PC-9 (cell line): ENCODE results near the gene ZNF462. TPM values are rescaled to one million over a fixed set of nuclear protein-coding genes. Genes with fewer than 3 reads are reported as not detected.

Experiments used
- BruUV-seq: library from RNA; stranded (reverse); fragments of 400-500 nt; replicated peaks from 2 replicates; lab custom pipeline; 2021; lab: Mats Ljungman, UMichigan
- CTCF ChIA-PET: fragments of 300-600 bp; sonication (Branson Sonifier 250); formaldehyde crosslinking; loops from one replicate; lab custom pipeline; 2022; ENCODE audit warnings: antibody characterized with exemption; lab: Charles Lee
- POLR2A ChIA-PET: fragments of 300-600 bp; sonication (Branson Sonifier 250); formaldehyde crosslinking; loops from one replicate; lab custom pipeline; 2022; ENCODE audit warnings: antibody characterized with exemption; ENCODE audit not compliant: unreplicated experiment; lab: Charles Lee
- DNase-seq, 2 experiments: peaks; one replicate each; pipeline versions ENCODE4 v3.0.0 to v3.0.0-alpha.2; 2015 to 2022; ENCODE audit warnings: mixed read lengths in 1 of 2
- H2AFZ ChIP-seq: fragments of 200-600 bp; sonication (generic); 2 replicates; pipeline ENCODE4 v1.8.1; 2017; ENCODE audit warnings: antibody characterized with exemption
- H3F3A ChIP-seq: fragments of 200-600 bp; sonication (generic); 2 replicates; pipeline ENCODE4 v1.8.1; 2017; ENCODE audit warnings: antibody characterized with exemption, mild to moderate bottlenecking, low read depth; ENCODE audit not compliant: insufficient read depth
- H3K27ac ChIP-seq: fragments of 200-600 bp; sonication (generic); 2 replicates; pipeline ENCODE4 v1.6.1; 2016; ENCODE audit warnings: mixed run types
- H3K27me3 ChIP-seq: fragments of 200-600 bp; sonication (generic); 2 replicates; pipeline ENCODE4 v1.6.1; 2016; ENCODE audit warnings: low read depth, mixed run types; ENCODE audit not compliant: insufficient read depth
- H3K36me3 ChIP-seq: fragments of 200-600 bp; sonication (generic); 2 replicates; pipeline ENCODE4 v1.6.1; 2016; ENCODE audit warnings: low read depth, mixed run types
- H3K4me1 ChIP-seq: fragments of 200-600 bp; sonication (generic); replicated peaks from 2 replicates; pipeline ENCODE4 v1.6.1; 2016; ENCODE audit warnings: mixed run types; ENCODE audit not compliant: insufficient read depth
- H3K4me2 ChIP-seq: fragments of 200-600 bp; sonication (generic); 2 replicates; pipeline ENCODE4 v1.6.1; 2017; ENCODE audit warnings: mixed run types
- H3K4me3 ChIP-seq: fragments of 200-600 bp; sonication (generic); 2 replicates; pipeline ENCODE4 v1.6.1; 2016; ENCODE audit warnings: mixed run types
- H3K79me2 ChIP-seq: fragments of 200-600 bp; sonication (generic); 2 replicates; pipeline ENCODE4 v1.6.1; 2017; ENCODE audit warnings: low read depth, mixed run types
- H3K9me2 ChIP-seq: fragments of 200-600 bp; sonication (generic); 2 replicates; pipeline ENCODE4 v1.8.1; 2017; ENCODE audit warnings: mild to moderate bottlenecking; ENCODE audit not compliant: insufficient read depth
- H3K9me3 ChIP-seq: fragments of 200-600 bp; sonication (generic); 2 replicates; pipeline ENCODE4 v1.8.1; 2016; ENCODE audit warnings: low read depth; ENCODE audit not compliant: insufficient read depth
- H4K20me1 ChIP-seq: fragments of 200-600 bp; sonication (generic); 2 replicates; pipeline ENCODE4 v1.8.1; 2017; ENCODE audit not compliant: insufficient read depth
- EZH2 ChIP-seq: fragments of 200-600 bp; sonication (generic); IDR thresholded peaks from 2 replicates; pipeline ENCODE4 v1.8.0; 2017; ENCODE audit warnings: antibody characterized with exemption, low read depth
- intact Hi-C: fragments of 100-400 bp; cut with micrococcal nuclease; formaldehyde crosslinking; loops from one replicate; pipeline ENCODE4 v1.10.0; 2022; ENCODE audit not compliant: unreplicated experiment
- total RNA-seq: library from RNA; stranded (reverse); gene quantifications from 2 replicates; pipeline ENCODE4 v1.2.3, GENCODE V29; 2021
- TF ChIP-seq, protein P1 (sequence below): fragments of 200-600 bp; sonication (generic); conservative IDR thresholded peaks from 2 replicates; pipeline ENCODE4 v1.6.1; 2017; ENCODE audit warnings: mixed run types, antibody characterized with exemption, mild to moderate bottlenecking, moderate library complexity

ZNF462 gene
- total RNA-seq, 1 experiment from 2014 or later: 4.8 TPM

DNA sequence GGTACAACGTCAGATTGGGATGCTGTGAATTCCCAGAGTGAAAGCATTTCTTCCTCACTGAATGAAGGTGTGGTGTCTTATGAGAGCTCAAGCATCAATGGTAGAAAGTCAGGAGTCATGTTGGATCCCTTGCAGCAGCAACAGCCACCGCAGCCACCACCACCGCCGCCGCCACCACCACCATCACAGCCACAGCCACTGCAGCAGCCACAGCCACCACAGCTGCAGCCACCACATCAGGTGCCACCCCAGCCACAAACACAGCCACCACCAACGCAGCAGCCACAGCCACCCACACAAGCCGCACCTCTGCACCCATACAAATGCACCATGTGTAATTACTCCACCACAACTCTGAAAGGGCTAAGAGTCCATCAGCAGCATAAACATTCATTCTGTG lies 62.4 kb downstream of the ZNF462 start:
- Histone ChIP-seq H3K9me2 (no peaks in the 10 kb centered on the region), H3K36me3 (no peaks in the 10 kb centered on the region), H3K27me3 (no peaks in the 10 kb centered on the region), H3K9me3 (no peaks in the 10 kb centered on the region), H3K4me1 (peaks cover 19% of the 10 kb centered on the region), H3K4me2 (no peak overlapping the region), H3K27ac (no peak overlapping the region), H3K4me3 (no peak overlapping the region), H3F3A (no peaks in the 10 kb centered on the region), H4K20me1 (no peaks in the 10 kb centered on the region), H3K79me2 (no peaks in the 10 kb centered on the region), H2AFZ (no peak overlapping the region)
- no TSS peak for BruUV-seq
- DNase-seq: no peak
- intact Hi-C loops: loop anchor here (10.0 kb wide), 1 partner anchor 131 kb away; no protein-coding TSS in a partner anchor
- CTCF ChIA-PET: no interaction called here
- TF ChIP-seq, protein P1, sequence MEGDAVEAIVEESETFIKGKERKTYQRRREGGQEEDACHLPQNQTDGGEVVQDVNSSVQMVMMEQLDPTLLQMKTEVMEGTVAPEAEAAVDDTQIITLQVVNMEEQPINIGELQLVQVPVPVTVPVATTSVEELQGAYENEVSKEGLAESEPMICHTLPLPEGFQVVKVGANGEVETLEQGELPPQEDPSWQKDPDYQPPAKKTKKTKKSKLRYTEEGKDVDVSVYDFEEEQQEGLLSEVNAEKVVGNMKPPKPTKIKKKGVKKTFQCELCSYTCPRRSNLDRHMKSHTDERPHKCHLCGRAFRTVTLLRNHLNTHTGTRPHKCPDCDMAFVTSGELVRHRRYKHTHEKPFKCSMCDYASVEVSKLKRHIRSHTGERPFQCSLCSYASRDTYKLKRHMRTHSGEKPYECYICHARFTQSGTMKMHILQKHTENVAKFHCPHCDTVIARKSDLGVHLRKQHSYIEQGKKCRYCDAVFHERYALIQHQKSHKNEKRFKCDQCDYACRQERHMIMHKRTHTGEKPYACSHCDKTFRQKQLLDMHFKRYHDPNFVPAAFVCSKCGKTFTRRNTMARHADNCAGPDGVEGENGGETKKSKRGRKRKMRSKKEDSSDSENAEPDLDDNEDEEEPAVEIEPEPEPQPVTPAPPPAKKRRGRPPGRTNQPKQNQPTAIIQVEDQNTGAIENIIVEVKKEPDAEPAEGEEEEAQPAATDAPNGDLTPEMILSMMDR: no peak
- TF ChIP-seq EZH2: no peak
- POLR2A ChIA-PET: no interaction called here

DNA sequence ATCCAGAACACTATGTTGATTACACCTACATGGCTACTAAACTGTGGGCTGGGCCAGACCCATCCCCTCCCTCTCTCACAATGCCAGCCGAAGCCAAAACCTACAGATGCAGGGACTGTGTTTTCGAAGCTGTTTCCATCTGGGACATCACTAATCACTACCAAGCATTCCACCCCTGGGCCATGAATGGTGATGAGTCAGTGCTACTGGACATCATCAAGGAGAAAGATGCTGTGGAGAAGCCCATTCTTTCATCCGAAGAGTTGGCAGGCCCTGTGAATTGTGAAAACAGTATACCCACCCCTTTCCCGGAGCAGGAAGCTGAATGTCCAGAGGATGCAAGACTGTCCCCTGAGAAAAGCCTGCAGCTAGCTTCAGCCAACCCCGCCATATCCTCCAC lies 65.0 kb downstream of the ZNF462 start:
- H2AFZ ChIP-seq: no peak overlapping the region
- no peaks in the 10 kb centered on the region for H3K27me3 ChIP-seq
- H3K9me3 ChIP-seq: no peaks in the 10 kb centered on the region
- H3K79me2 ChIP-seq: no peaks in the 10 kb centered on the region
- no peaks in the 10 kb centered on the region for H3K9me2 ChIP-seq
- no peak for DNase-seq
- no peak overlapping the region for H3K4me2 ChIP-seq
- no peak overlapping the region for H3K27ac ChIP-seq
- CTCF ChIA-PET: no interaction called here
- TF ChIP-seq EZH2: no peak
- TF ChIP-seq, protein P1: no peak
- no peaks in the 10 kb centered on the region for H4K20me1 ChIP-seq
- intact Hi-C loops: loop anchor here (10.0 kb wide), 1 partner anchor 133 kb away; no protein-coding TSS in a partner anchor
- H3K4me1 ChIP-seq: no peaks in the 10 kb centered on the region
- BruUV-seq: no TSS peak
- POLR2A ChIA-PET: no interaction called here
- no peak overlapping the region for H3K4me3 ChIP-seq
- no peaks in the 10 kb centered on the region for H3F3A ChIP-seq
- no peaks in the 10 kb centered on the region for H3K36me3 ChIP-seq

DNA sequence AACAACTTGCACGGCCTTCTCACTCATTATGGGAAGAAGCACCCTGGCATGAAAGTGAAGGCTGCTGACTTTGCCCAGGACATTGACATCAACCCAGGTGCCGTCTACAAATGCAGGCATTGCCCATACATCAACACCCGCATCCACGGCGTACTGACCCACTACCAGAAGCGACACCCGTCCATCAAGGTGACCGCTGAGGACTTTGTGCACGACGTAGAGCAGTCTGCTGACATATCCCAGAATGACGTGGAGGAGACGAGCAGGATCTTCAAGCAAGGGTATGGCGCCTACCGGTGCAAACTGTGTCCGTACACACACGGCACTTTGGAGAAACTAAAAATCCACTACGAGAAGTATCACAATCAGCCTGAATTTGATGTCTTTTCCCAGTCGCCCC lies 65.4 kb downstream of the ZNF462 start:
- DNase-seq: no peak
- intact Hi-C loops: loop anchor here (10.0 kb wide), 1 partner anchor 134 kb away; no protein-coding TSS in a partner anchor
- no peaks in the 10 kb centered on the region for H3K9me2 ChIP-seq
- no peaks in the 10 kb centered on the region for H3K27me3 ChIP-seq
- ChIA-PET POLR2A (no interaction called here), CTCF (no interaction called here)
- no peaks in the 10 kb centered on the region for H3K79me2 ChIP-seq
- no peaks in the 10 kb centered on the region for H3K36me3 ChIP-seq
- no peaks in the 10 kb centered on the region for H3K4me1 ChIP-seq
- no peak overlapping the region for H2AFZ ChIP-seq
- no peak overlapping the region for H3K27ac ChIP-seq
- H3F3A ChIP-seq: no peaks in the 10 kb centered on the region
- H3K4me2 ChIP-seq: no peak overlapping the region
- H3K9me3 ChIP-seq: no peaks in the 10 kb centered on the region
- BruUV-seq: no TSS peak
- no peaks in the 10 kb centered on the region for H4K20me1 ChIP-seq
- no peak overlapping the region for H3K4me3 ChIP-seq
- TF ChIP-seq EZH2: no peak
- TF ChIP-seq, protein P1: no peak
